Measurements from ENCODE around the gene CIDEB. TPM values are rescaled to one million over a fixed set of nuclear protein-coding genes. Genes with fewer than 3 reads are reported as not detected.
"Not testable (repeated sequence)": the region's sequence is repeated elsewhere in the genome, so short reads cannot be mapped to it uniquely, and the experiment has no call there.

CIDEB gene, protein sequence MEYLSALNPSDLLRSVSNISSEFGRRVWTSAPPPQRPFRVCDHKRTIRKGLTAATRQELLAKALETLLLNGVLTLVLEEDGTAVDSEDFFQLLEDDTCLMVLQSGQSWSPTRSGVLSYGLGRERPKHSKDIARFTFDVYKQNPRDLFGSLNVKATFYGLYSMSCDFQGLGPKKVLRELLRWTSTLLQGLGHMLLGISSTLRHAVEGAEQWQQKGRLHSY
- polyA plus RNA-seq (2011; rRNA removed) (0.31 and 0.48 TPM in 2 replicates), polyA minus RNA-seq (2011; rRNA and poly(A)+ RNA removed) (0.22 and 0.28 TPM in 2 replicates)

DNA sequence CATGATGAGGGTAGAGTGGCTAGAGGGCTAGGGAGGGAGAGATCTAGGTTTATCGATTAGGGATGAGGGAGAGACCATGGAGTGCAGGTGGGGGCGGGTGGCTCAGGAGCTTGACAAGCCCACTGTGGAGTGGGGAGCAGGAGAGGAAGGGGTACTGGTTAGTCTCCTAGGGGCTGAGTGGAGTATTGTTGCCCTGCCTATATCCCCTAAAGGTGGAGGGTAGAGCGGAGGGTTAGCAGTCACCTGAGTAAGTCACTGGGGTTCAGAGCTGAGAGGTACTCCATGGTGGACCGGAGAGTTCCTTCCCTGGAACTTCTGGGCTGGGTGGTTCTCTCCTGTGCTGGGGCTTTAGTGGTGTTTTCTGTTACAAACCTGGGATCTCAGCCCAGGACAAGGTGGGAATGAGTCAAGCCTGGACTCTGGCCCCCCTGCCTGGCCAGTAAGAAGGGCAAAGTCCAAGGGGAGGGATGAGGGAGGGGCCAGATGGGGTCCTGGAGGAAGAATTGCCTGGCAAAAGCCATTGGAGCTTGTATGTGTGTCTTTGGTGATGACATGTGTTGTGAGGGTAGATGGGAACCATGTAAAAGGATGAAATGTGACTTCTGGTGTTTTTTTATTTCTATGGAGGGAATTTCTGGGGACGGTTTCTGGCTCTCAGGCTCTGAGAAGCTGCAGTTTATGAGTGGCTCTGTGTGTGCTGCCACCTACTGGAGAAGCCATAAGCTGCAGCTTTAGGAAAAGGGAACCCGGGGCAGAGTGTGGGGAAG lies at the start of gene CIDEB:
CIDEB (minus strand) TSS at position 403 of the 767 bp plus-strand sequence; CDS start at position 284, 119 bp downstream.
- H3K27me3 ChIP-seq (ENCODE audit: control insufficient read depth, insufficient read depth, low read length): no peaks in the 10 kb centered on the region
- H3K27ac ChIP-seq (ENCODE audit: low read depth, low read length): no peak within 1 kb of the TSS
- ChIA-PET POLR2A (interaction anchor here (0.8 to 1.8 kb wide), 4 partner anchors 37 to 134 kb away, joined by 3 to 10 read pairs (median 4); partner anchors contain the start of genes KHNYN, RABGGTA and TINF2), CTCF (interaction anchor here (0.6 to 6.3 kb wide), 51 partner anchors 9 to 251 kb away, joined by 3 to 87 read pairs (median 5); partner anchors contain the start of genes CHMP4A, DHRS1, IRF9 and NOP9)
- DNase-seq (ENCODE audit: low read depth, low spot score): no peak
- no peak within 1 kb of the TSS for H3K4me3 ChIP-seq (ENCODE audit: low read depth, low read length)
- TF ChIP-seq, protein P1, sequence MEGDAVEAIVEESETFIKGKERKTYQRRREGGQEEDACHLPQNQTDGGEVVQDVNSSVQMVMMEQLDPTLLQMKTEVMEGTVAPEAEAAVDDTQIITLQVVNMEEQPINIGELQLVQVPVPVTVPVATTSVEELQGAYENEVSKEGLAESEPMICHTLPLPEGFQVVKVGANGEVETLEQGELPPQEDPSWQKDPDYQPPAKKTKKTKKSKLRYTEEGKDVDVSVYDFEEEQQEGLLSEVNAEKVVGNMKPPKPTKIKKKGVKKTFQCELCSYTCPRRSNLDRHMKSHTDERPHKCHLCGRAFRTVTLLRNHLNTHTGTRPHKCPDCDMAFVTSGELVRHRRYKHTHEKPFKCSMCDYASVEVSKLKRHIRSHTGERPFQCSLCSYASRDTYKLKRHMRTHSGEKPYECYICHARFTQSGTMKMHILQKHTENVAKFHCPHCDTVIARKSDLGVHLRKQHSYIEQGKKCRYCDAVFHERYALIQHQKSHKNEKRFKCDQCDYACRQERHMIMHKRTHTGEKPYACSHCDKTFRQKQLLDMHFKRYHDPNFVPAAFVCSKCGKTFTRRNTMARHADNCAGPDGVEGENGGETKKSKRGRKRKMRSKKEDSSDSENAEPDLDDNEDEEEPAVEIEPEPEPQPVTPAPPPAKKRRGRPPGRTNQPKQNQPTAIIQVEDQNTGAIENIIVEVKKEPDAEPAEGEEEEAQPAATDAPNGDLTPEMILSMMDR (IDR thresholded peaks at IDR 0.05; ENCODE audit: low read depth, low read length): peak; percentile 94
- H3K9me3 ChIP-seq (ENCODE audit: control insufficient read depth, insufficient read depth, low read length): no peaks in the 10 kb centered on the region

DNA sequence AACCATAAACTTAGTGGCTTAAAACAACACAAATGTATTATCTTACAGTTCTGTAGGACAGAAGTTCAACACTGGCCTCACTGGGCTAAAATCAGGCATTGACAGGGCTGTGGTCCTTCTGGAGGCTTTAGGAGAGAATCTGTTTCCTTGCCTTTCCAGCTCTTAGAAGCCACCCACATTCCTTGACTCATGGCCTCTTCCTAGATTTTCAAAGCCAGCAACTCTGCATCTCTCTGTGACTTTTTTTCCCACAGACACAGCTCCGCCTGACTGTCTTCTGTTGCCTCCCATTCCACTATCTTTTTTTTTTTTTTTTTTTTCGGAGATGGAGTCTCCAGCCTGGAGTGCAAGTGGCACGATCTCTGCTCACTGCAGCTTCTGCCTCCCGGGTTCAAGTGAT lies 48.4 kb upstream of the CIDEB start:
- no peak overlapping the region for H3K27ac ChIP-seq (ENCODE audit: low read depth, low read length)
- ChIA-PET POLR2A (interaction anchor here (0.6 kb wide), 1 partner anchor 76 kb away, joined by 7 read pairs; no protein-coding TSS in a partner anchor), CTCF (interaction anchor here (0.7 to 1.8 kb wide), 3 partner anchors 9 to 24 kb away, joined by 3 to 11 read pairs (median 5); no protein-coding TSS in a partner anchor)
- peaks cover 8% of the 10 kb centered on the region for H3K27me3 ChIP-seq (ENCODE audit: control insufficient read depth, insufficient read depth, low read length)
- TF ChIP-seq, protein P1 (IDR thresholded peaks at IDR 0.05; ENCODE audit: low read depth, low read length): no peak
- peaks cover 3% of the 10 kb centered on the region; the same call in 1 of the 2 replicates for H3K9me3 ChIP-seq (ENCODE audit: control insufficient read depth, insufficient read depth, low read length)
- no peak overlapping the region for H3K4me3 ChIP-seq (ENCODE audit: low read depth, low read length)
- DNase-seq (ENCODE audit: low read depth, low spot score): no peak

- ChIA-PET POLR2A (interaction anchor here (0.6 to 0.7 kb wide), 2 partner anchors 23 to 26 kb away, joined by 3 to 4 read pairs; no protein-coding TSS in a partner anchor), CTCF (interaction anchor here (1.0 to 1.8 kb wide), 3 partner anchors 10 to 21 kb away, joined by 3 to 11 read pairs (median 5); no protein-coding TSS in a partner anchor)
- Histone ChIP-seq H3K9me3 (ENCODE audit: control insufficient read depth, insufficient read depth, low read length) (peaks cover 3% of the 10 kb centered on the region; the same call in 1 of the 2 replicates), H3K27me3 (ENCODE audit: control insufficient read depth, insufficient read depth, low read length) (peaks cover 12% of the 10 kb centered on the region), H3K27ac (ENCODE audit: low read depth, low read length) (no peak overlapping the region), H3K4me3 (ENCODE audit: low read depth, low read length) (no peak overlapping the region)
- no peak for DNase-seq (ENCODE audit: low read depth, low spot score)
- TF ChIP-seq, protein P1 (IDR thresholded peaks at IDR 0.05; ENCODE audit: low read depth, low read length): no peak
Measured at GRCh38 chr14:24355009-24355408, 47.2 kb upstream of the CIDEB start.

DNA sequence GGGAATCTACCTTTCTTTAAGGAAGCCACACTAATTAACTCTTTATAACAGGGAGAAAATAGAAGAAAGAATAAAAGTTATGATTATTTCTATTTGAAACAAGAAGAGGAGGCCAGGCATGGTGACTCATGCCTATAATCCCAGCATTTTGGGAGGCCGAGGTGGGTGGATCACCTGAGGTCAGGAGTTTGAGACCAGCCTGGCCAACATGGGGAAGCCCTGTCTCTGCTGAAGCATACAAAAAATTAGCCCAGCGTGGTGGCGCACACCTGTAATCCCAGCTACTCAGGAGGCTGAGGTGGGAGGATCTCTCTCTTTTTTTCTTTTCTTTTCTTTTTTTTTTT lies 46.7 kb upstream of the CIDEB start:
- POLR2A ChIA-PET: interaction anchor here (0.6 to 0.7 kb wide), 2 partner anchors 23 to 25 kb away, joined by 3 to 4 read pairs; no protein-coding TSS in a partner anchor
- CTCF ChIA-PET: interaction anchor here (1.0 to 4.5 kb wide), 3 partner anchors 11 to 77 kb away, joined by 3 to 35 read pairs (median 8); partner anchors contain the start of gene ADCY4
- peak overlapping the region; percentile 42 for H3K27ac ChIP-seq (ENCODE audit: low read depth, low read length)
- peaks cover 14% of the 10 kb centered on the region for H3K27me3 ChIP-seq (ENCODE audit: control insufficient read depth, insufficient read depth, low read length)
- H3K9me3 ChIP-seq (ENCODE audit: control insufficient read depth, insufficient read depth, low read length); DNase-seq (ENCODE audit: low read depth, low spot score); H3K4me3 ChIP-seq (ENCODE audit: low read depth, low read length): not testable (repeated sequence)
